T-helper 22 cell (primary cell): ENCODE data around the gene BLOC1S4.
"Not testable (repeated sequence)": the region's sequence is repeated elsewhere in the genome, so short reads cannot be mapped to it uniquely, and the experiment has no call there.

ENCODE experiments used
- DNase-seq: peaks from one replicate; pipeline ENCODE4 v3.0.0-alpha.2; 2020; ENCODE audit warnings: low read depth

Gene BLOC1S4

DNA sequence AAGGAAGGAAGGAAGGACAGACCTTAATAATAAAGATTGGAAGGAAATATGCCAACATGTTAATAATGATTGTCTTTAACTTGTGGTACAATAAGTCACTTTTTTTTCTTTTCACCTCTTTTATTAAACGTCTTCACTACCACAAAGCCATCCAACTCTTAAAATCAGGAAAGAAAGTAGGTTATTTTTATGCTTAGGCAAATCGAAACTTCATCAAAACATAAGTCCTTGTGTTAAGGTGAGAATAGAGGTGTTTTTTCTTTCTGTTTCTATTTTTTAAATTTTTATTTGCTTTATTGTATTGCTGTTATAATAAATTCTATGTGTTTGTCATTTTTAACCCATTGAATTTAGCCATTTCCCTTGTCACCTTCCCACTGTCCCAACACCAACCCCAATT lies 26.5 kb downstream of the BLOC1S4 start:
- no peak for DNase-seq

- no peak for DNase-seq
These were observed 27.0 kb downstream of the BLOC1S4 start for GRCh38 chr4:6742989-6743388.

- no peak for DNase-seq
These were observed 30.8 kb downstream of the BLOC1S4 start for GRCh38 chr4:6746721-6747293.

DNA sequence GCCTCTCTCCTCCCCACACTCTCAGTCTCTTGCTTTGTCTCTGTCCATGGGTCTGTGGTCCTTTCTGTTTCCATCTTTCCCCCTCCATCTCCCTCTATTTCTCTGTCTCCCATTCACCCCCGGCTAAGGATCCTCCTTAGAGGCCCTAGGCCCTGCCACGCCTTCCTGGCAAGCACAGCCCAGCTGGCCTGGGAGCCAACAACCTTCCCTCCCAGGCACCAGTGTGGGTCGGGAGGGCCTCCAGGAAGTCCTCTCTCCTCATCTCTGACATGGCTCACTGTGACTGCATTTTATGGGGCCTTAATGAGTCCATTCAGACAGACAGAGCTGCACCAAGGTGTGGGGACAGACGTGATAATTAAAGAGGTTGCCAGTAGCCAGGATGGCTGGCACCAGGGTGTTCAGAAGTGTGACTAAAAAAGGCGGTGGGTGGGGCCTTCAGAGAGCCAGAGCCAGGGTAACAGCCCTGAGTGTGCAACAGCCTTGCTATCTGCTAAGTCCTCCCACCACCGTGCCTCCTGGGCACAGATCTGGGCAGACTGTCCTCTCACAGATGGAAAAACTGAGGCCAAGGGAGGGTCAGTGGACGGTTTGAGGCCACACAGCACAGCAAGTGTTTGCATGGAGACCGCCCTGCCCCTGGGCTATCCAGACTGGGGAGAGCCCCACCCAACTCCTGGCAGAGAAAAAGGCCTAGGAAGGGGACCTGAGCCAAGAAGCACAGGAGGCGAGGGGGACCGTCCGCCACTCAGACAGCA lies 31.5 kb downstream of the BLOC1S4 start:
- no peak for DNase-seq

GRCh38 chr4:6748286-6748685 lies 32.3 kb downstream of the BLOC1S4 start:
- DNase-seq: no peak

GRCh38 chr4:6749340-6750171 lies 33.6 kb downstream of the BLOC1S4 start:
- DNase-seq: no peak

- DNase-seq: no peak
These were observed 34.6 kb downstream of the BLOC1S4 start for GRCh38 chr4:6750286-6751221.

GRCh38 chr4:6751611-6752485 lies 35.9 kb downstream of the BLOC1S4 start:
- DNase-seq: no peak

DNA sequence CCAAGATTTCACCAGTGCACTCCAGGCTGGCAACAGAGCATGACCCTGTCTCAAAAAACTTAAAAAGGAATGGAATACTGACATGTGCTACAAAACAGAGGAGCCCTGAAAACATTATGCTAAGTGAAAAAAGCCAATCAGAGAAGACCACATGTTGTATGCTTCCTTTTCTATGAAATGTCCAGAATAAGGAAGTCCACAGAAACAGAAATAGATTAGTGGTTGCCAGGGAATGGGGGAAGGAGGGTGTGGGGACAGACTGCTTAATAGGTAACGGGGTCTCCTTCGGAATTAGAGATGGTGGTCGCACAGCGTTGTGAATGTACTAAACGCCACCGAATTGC lies 36.5 kb downstream of the BLOC1S4 start:
- no peak for DNase-seq

DNA sequence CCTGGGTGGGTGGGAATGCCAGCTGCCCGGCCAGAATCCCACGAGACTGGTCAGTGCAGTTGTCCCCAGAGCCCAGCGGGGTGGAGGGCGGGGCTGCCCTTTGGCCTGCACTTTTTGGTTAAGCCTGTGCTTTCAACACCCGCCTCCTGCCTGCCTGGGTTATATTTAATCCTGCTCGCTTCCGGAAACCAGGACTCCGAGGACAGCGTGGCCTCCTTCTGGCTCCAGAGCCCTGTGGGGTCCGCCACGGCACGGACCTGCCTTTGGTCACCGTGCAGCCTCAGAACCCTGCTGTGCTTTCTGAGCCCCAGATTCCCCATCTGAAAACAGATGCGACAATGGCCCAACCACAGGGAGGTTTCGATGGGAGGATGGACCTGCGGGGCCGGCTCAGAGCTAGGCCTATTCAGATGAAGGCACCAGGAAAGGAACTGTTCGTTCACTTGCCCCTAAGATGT lies 37.2 kb downstream of the BLOC1S4 start:
- no peak for DNase-seq

GRCh38 chr4:6753891-6754290 lies 37.9 kb downstream of the BLOC1S4 start:
- no peak for DNase-seq

DNA sequence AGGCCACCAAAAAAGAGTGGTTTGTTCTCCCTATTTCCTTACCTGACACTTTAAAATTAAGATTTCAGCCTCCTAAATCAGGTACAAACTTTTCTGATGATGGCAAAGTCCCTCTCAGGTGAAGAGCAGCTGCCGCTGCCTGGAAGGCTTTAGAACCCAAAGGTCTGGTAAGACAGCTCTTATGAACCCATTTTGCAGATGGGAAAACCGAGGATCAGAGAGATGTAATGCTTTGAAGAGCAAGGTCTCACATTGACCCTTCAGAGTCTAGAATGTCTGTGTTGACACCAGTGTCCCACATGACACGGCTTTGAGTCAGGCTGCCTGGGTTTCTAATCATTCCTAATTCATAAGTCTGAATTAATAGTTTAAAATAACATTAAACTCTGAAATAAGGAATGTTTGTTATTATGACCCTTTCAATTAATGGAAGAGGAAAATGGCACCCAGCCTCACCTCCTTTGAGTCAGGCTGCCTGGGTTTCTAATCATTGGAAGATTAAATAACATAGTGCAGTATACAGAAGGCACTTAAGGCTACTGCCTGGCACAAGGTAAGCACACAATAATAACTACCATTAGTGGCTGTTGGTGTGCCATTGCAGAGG lies 38.6 kb downstream of the BLOC1S4 start:
- no peak for DNase-seq

GRCh38 chr4:6755088-6755753 lies 39.2 kb downstream of the BLOC1S4 start:
- DNase-seq: no peak

GRCh38 chr4:6756345-6756744 lies 40.4 kb downstream of the BLOC1S4 start:
- not testable (repeated sequence) for DNase-seq

- no peak for DNase-seq
These were observed 42.8 kb downstream of the BLOC1S4 start for GRCh38 chr4:6758728-6759127.

- no peak for DNase-seq
These were observed 44.9 kb downstream of the BLOC1S4 start for GRCh38 chr4:6760865-6761264.

- no peak for DNase-seq
These were observed 46.0 kb downstream of the BLOC1S4 start for GRCh38 chr4:6761649-6762615.

GRCh38 chr4:6763330-6763851 lies 47.4 kb downstream of the BLOC1S4 start:
- DNase-seq: no peak
